A549 (cell line): ENCODE measurements around the gene TLR3. TPM values are rescaled to one million over a fixed set of nuclear protein-coding genes. Genes with fewer than 3 reads are reported as not detected.

Experiments
- ATAC-seq, 2 experiments: fragments of 200-7000 bp in 1 of 2; fragments of >200 bp in 1 of 2; cut with Nextera tagmentation in 1 of 2; cut with Tn5 transposase in 1 of 2; 3 replicates each; pipeline versions ENCODE4 v1.8.0 to v1.9.1; 2018 to 2020; ENCODE audit warnings: mild to moderate bottlenecking in 1 of 2, moderate library complexity in 1 of 2
- CTCF ChIA-PET: fragments of 300-600 bp; sonication (Branson Sonifier 250); formaldehyde crosslinking; extraction: SDS; loops from one replicate; lab custom pipeline; 2021; ENCODE audit warnings: antibody characterized with exemption, inconsistent platforms; lab: Yijun Ruan, JAX
- POLR2A ChIA-PET: fragments of 350-600 bp; formaldehyde crosslinking; extraction: SDS; loops from one replicate; lab custom pipeline; 2021; ENCODE audit warnings: antibody characterized with exemption, inconsistent platforms; lab: Yijun Ruan, JAX
- DNase-seq, 2 experiments: peaks; one replicate each; pipeline versions ENCODE4 v3.0.0 to v3.0.0-alpha.2; 2011 to 2016; ENCODE audit warnings: low read depth in 1 of 2, low spot score in 1 of 2
- FAIRE-seq: peaks from 2 replicates; lab custom pipeline; 2011; peaks lifted over from hg19 to GRCh38; lab: Jason Lieb, UNC
- H3K27ac ChIP-seq, 2 experiments: fragments of >200 bp; sonication (Bioruptor Twin); formaldehyde crosslinking; 3 replicates each; pipeline ENCODE4 v1.5.1; 2016 to 2017
- H3K4me1 ChIP-seq: fragments of >200 bp; sonication (Bioruptor Twin); formaldehyde crosslinking; 3 replicates; pipeline ENCODE4 v1.6.1; 2016
- H3K4me2 ChIP-seq: fragments of >200 bp; sonication (Bioruptor Twin); formaldehyde crosslinking; 3 replicates; pipeline ENCODE4 v1.6.1; 2016
- H3K4me3 ChIP-seq: fragments of >200 bp; sonication (Bioruptor Twin); formaldehyde crosslinking; 3 replicates; pipeline ENCODE4 v1.5.1; 2016
- H3K9me3 ChIP-seq: fragments of >200 bp; sonication (Bioruptor Twin); formaldehyde crosslinking; 3 replicates; pipeline ENCODE4 v1.6.1; 2016
- CBX8 ChIP-seq: fragments of 200-600 bp; sonication (generic); IDR thresholded peaks from 2 replicates; pipeline ENCODE4 v1.6.1; 2016
- CHD2 ChIP-seq: fragments of 150-350 bp; IDR thresholded peaks from 2 replicates; pipeline ENCODE4 v1.6.1; 2014; ENCODE audit warnings: low read length; ENCODE audit not compliant: partially characterized antibody
- E2F6 ChIP-seq: IDR thresholded peaks from 2 replicates; pipeline ENCODE4 v1.6.1; 2012; ENCODE audit warnings: low read depth, borderline replicate concordance
- EHF ChIP-seq: fragments of 250-450 bp; sonication (Bioruptor Pico); IDR thresholded peaks from 2 replicates; pipeline ENCODE4 v1.5.0; 2020; ENCODE audit warnings: mild to moderate bottlenecking
- EHMT2 ChIP-seq: fragments of 200-600 bp; sonication (generic); IDR thresholded peaks from 2 replicates; pipeline ENCODE4 v1.6.1; 2016; ENCODE audit warnings: antibody characterized with exemption, low read depth, mild to moderate bottlenecking, moderate library complexity
- ESRRA ChIP-seq: fragments of 150-350 bp; IDR thresholded peaks from 2 replicates; pipeline ENCODE4 v1.6.1; 2014; ENCODE audit warnings: mild to moderate bottlenecking, low read length, borderline replicate concordance
- FOSB ChIP-seq: fragments of 250-450 bp; sonication (Bioruptor Pico); IDR thresholded peaks from 2 replicates; pipeline ENCODE4 v1.5.0; 2020; ENCODE audit warnings: mild to moderate bottlenecking, moderate library complexity
- GATA3 ChIP-seq: IDR thresholded peaks from 2 replicates; pipeline ENCODE4 v1.6.1; 2012; ENCODE audit warnings: borderline replicate concordance
- HOXA7 ChIP-seq: fragments of 250-450 bp; sonication (Bioruptor Pico); IDR thresholded peaks from 2 replicates; pipeline ENCODE4 v1.5.0; 2020; ENCODE audit warnings: mild to moderate bottlenecking, moderate library complexity
- HOXB13 ChIP-seq: fragments of 250-450 bp; sonication (Bioruptor Pico); IDR thresholded peaks from 2 replicates; pipeline ENCODE4 v1.5.0; 2020; ENCODE audit warnings: low read depth, mild to moderate bottlenecking, moderate library complexity
- KDM5A ChIP-seq: fragments of 200-600 bp; sonication (generic); IDR thresholded peaks from 2 replicates; pipeline ENCODE4 v1.6.1; 2016; ENCODE audit warnings: antibody characterized with exemption, mild to moderate bottlenecking
- MYC ChIP-seq: IDR thresholded peaks from 2 replicates; pipeline ENCODE4 v1.6.1; 2012; ENCODE audit warnings: mild to moderate bottlenecking, inconsistent platforms, low read length, improper control_type of control experiment, borderline replicate concordance
- NFE2L2 ChIP-seq: fragments of 150-350 bp; conservative IDR thresholded peaks from 2 replicates; pipeline ENCODE4 v1.6.1; 2014; ENCODE audit warnings: low read length
- NR3C1 ChIP-seq: fragments of >200 bp; sonication (Bioruptor Twin); formaldehyde crosslinking; IDR thresholded peaks from 3 replicates; pipeline ENCODE4 v1.6.1; 2017
- RAD21 ChIP-seq, 2 experiments: fragments of >200 bp in 1 of 2; sonication (Bioruptor Twin) in 1 of 2; formaldehyde crosslinking in 1 of 2; IDR thresholded peaks in 1 of 2; conservative IDR thresholded peaks in 1 of 2; 2 replicates in 1 of 2; 3 replicates in 1 of 2; pipeline ENCODE4 v1.6.1; 2012 to 2018; ENCODE audit warnings: inconsistent platforms in 1 of 2
- RCOR1 ChIP-seq: fragments of 150-350 bp; IDR thresholded peaks from 2 replicates; pipeline ENCODE4 v1.6.1; 2014; ENCODE audit warnings: antibody characterized with exemption, low read length, low read depth
- RNF2 ChIP-seq: fragments of 200-600 bp; sonication (generic); IDR thresholded peaks from 2 replicates; pipeline ENCODE4 v1.6.1; 2016; ENCODE audit warnings: low read depth, mild to moderate bottlenecking, antibody characterized with exemption, moderate library complexity, borderline replicate concordance
- SMC3 ChIP-seq: fragments of >200 bp; sonication (Bioruptor Twin); formaldehyde crosslinking; IDR thresholded peaks from 3 replicates; pipeline ENCODE4 v1.6.1; 2018; ENCODE audit warnings: inconsistent platforms
- TFCP2L1 ChIP-seq: fragments of 250-450 bp; sonication (Bioruptor Pico); IDR thresholded peaks from 2 replicates; pipeline ENCODE4 v1.5.0; 2021; ENCODE audit warnings: mild to moderate bottlenecking
- TP53 ChIP-seq: fragments of 250-450 bp; sonication (Bioruptor Pico); IDR thresholded peaks from 2 replicates; pipeline ENCODE4 v1.5.0; 2021; ENCODE audit warnings: mild to moderate bottlenecking, moderate library complexity
- USF2 ChIP-seq: fragments of 450-650 bp; IDR thresholded peaks from 2 replicates; pipeline ENCODE4 v1.6.1; 2014; ENCODE audit warnings: antibody characterized with exemption
- ZC3H11A ChIP-seq: fragments of 450-650 bp; IDR thresholded peaks from 2 replicates; pipeline ENCODE4 v1.6.1; 2014; ENCODE audit warnings: antibody characterized with exemption, mild to moderate bottlenecking
- WGBS: methylation state at CpG from one replicate; pipeline ENCODE4 v1.1.6; 2017; ENCODE audit errors: missing lambda C conversion rate; 5-methylcytosine and 5-hydroxymethylcytosine counted together
- polyA plus RNA-seq, 4 experiments: library from polyadenylated mRNA; depleted of rRNA in 3 of 4; stranded (reverse); fragments of >200 nt; fragmentation: RNase III in 1 of 4; extraction: RNeasy Plus Mini Kit Qiagen cat#74134 plus additional on column Dnase treatment in 1 of 4; gene quantifications; 2 replicates in 3 of 4; 3 replicates in 1 of 4; pipeline ENCODE4 v1.2.3, GENCODE V29; 2011 to 2017
- TF ChIP-seq, protein P1 (sequence below): IDR thresholded peaks from 2 replicates; pipeline ENCODE4 v1.6.1; 2012

Gene TLR3
- polyA plus RNA-seq, 2 of the 4 experiments (the other 2 are of a cell fraction), result 0.09 to 0.81 TPM

GRCh38 chr4:186104890-186105646, 36.1 kb downstream of the TLR3 start:
- CTCF ChIA-PET, result interaction anchor here (0.7 kb wide), 1 partner anchor 35 kb away, joined by 4 read pairs; no protein-coding TSS in a partner anchor
- Histone ChIP-seq H3K9me3 (no peaks in the 10 kb centered on the region), H3K27ac (peak overlapping the region; percentile 40 to 81; a peak in 4 of 6 replicates), H3K4me2 (peak overlapping the region; percentile 93), H3K4me3 (peak overlapping the region; percentile 51), H3K4me1 (0 out of 3 replicates have a peak, but pooled peaks cover 4% of the 10 kb centered on the region)
- FAIRE-seq (no peak), ATAC-seq (peak; percentile 69 to 81), DNase-seq (no peak)
- WGBS, result 100% methylated on average over 1 of the region's 83 CpGs
- no peak for TF ChIP-seq TP53 (CRISPR knock-in tag)
- TF ChIP-seq, protein P1, sequence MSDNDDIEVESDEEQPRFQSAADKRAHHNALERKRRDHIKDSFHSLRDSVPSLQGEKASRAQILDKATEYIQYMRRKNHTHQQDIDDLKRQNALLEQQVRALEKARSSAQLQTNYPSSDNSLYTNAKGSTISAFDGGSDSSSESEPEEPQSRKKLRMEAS, result no peak
- TF ChIP-seq EHMT2, result no peak
- TF ChIP-seq TFCP2L1 (CRISPR knock-in tag), result no peak
- POLR2A ChIA-PET, result no interaction called here

GRCh38 chr4:186105647-186106321, 36.8 kb downstream of the TLR3 start:
- no peak for DNase-seq
- Histone ChIP-seq H3K27ac (no peak overlapping the region), H3K4me1 (0 out of 3 replicates have a peak, but pooled peaks cover 4% of the 10 kb centered on the region), H3K4me3 (no peak overlapping the region; the same call in 2 of the 3 replicates), H3K4me2 (peak overlapping the region; percentile 93; the same call in 2 of the 3 replicates), H3K9me3 (no peaks in the 10 kb centered on the region)
- WGBS, result 61% methylated on average over 17 of the region's 17 CpGs
- ChIA-PET POLR2A (no interaction called here), CTCF (interaction anchor here (0.7 to 1.9 kb wide), 2 partner anchors 35 to 67 kb away, joined by 4 to 7 read pairs; no protein-coding TSS in a partner anchor)
- no peak for ATAC-seq
- TF ChIP-seq USF2, result no peak
- no peak for TF ChIP-seq SMC3
- no peak for TF ChIP-seq NR3C1
- no peak for TF ChIP-seq KDM5A
- TF ChIP-seq E2F6, result no peak
- TF ChIP-seq GATA3, result no peak
- no peak for TF ChIP-seq CBX8
- no peak for FAIRE-seq

GRCh38 chr4:186107947-186108346, 39.0 kb downstream of the TLR3 start:
- Histone ChIP-seq H3K27ac (no peak overlapping the region), H3K4me3 (no peak overlapping the region), H3K9me3 (no peaks in the 10 kb centered on the region), H3K4me1 (0 out of 3 replicates have a peak, but pooled peaks cover 4% of the 10 kb centered on the region), H3K4me2 (no peak overlapping the region)
- 41% methylated on average over 4 of the region's 4 CpGs for WGBS
- CTCF ChIA-PET, result no interaction called here
- TF ChIP-seq HOXB13 (CRISPR knock-in tag) (no peak), ZC3H11A (no peak), RCOR1 (no peak), TFCP2L1 (CRISPR knock-in tag) (no peak), TP53 (CRISPR knock-in tag) (no peak), FOSB (CRISPR knock-in tag) (no peak), EHF (CRISPR knock-in tag) (no peak), CHD2 (no peak), EHMT2 (no peak), RNF2 (no peak), ESRRA (no peak), CBX8 (no peak), HOXA7 (no peak), USF2 (no peak), NFE2L2 (no peak), RAD21 (conservative IDR thresholded peaks at IDR 0.05 in 1 of 2, IDR thresholded peaks at IDR 0.05 in 1 of 2) (no peak), MYC (no peak)
- POLR2A ChIA-PET, result no interaction called here
- ATAC-seq (no peak), DNase-seq (no peak), FAIRE-seq (no peak)
